ENCODE measurements around the gene UBE2I.

DNA sequence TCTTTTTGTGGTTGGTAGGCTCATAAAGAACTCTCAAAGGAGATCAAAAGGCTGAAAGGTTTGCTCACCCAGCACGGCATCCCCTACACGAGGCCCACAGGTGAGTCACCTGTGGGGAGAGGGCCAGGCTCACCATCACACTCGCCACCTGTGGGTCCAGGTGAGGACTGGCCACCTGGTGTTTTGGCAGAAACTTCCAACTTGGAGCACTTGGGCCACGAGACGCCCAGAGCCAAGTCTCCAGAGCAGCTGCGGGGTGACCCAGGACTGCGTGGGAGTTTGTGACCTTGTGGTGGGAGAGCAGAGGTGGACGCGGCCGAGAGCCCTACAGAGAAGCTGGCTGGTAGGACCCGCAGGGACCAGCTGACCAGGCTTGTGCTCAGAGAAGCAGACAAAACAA is 53.4 kb downstream of the UBE2I start:
- no peak for TF ChIP-seq POLR2A (IDR thresholded peaks at IDR 0.05)
- TF ChIP-seq, protein P1, sequence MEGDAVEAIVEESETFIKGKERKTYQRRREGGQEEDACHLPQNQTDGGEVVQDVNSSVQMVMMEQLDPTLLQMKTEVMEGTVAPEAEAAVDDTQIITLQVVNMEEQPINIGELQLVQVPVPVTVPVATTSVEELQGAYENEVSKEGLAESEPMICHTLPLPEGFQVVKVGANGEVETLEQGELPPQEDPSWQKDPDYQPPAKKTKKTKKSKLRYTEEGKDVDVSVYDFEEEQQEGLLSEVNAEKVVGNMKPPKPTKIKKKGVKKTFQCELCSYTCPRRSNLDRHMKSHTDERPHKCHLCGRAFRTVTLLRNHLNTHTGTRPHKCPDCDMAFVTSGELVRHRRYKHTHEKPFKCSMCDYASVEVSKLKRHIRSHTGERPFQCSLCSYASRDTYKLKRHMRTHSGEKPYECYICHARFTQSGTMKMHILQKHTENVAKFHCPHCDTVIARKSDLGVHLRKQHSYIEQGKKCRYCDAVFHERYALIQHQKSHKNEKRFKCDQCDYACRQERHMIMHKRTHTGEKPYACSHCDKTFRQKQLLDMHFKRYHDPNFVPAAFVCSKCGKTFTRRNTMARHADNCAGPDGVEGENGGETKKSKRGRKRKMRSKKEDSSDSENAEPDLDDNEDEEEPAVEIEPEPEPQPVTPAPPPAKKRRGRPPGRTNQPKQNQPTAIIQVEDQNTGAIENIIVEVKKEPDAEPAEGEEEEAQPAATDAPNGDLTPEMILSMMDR (IDR thresholded peaks at IDR 0.05) = no peak
- TF ChIP-seq POLR2AphosphoS5 (IDR thresholded peaks at IDR 0.05) = no peak

Data from prostate gland (tissue), 2 donors.